ENCODE data around the gene DAPL1.
"Not testable (repeated sequence)": the region's sequence is repeated elsewhere in the genome, so short reads cannot be mapped to it uniquely, and the experiment has no call there.

Gene DAPL1

GRCh38 chr2:158835431-158835830 lies 40.3 kb downstream of the DAPL1 start:
- DNase-seq (ENCODE audit: extremely low spot score), result no peak
- ChIA-PET CTCF (no interaction called here), POLR2A (no interaction called here)
- no peak for TF ChIP-seq CTCF (IDR thresholded peaks at IDR 0.05; ENCODE audit: control extremely low read depth, extremely low read depth, low read depth, missing control alignments)

GRCh38 chr2:158837645-158838044 lies 42.5 kb downstream of the DAPL1 start:
- CTCF ChIA-PET, result no interaction called here
- no peak for TF ChIP-seq CTCF (IDR thresholded peaks at IDR 0.05; ENCODE audit: control extremely low read depth, extremely low read depth, low read depth, missing control alignments)
- no peak for DNase-seq (ENCODE audit: extremely low spot score)
- POLR2A ChIA-PET, result no interaction called here

- ChIA-PET POLR2A (interaction anchor here (0.5 kb wide), 1 partner anchor 215 kb away, joined by 3 read pairs; no protein-coding TSS in a partner anchor), CTCF (no interaction called here)
- DNase-seq (ENCODE audit: extremely low spot score), result no peak
- TF ChIP-seq CTCF (IDR thresholded peaks at IDR 0.05; ENCODE audit: control extremely low read depth, extremely low read depth, low read depth, missing control alignments), result no peak
Measured at GRCh38 chr2:158841850-158842249, 46.7 kb downstream of the DAPL1 start.

- no peak for TF ChIP-seq CTCF (IDR thresholded peaks at IDR 0.05; ENCODE audit: control extremely low read depth, extremely low read depth, low read depth, missing control alignments)
- POLR2A ChIA-PET, result no interaction called here
- CTCF ChIA-PET, result no interaction called here
- DNase-seq (ENCODE audit: extremely low spot score), result no peak
Measured at GRCh38 chr2:158845444-158845843, 50.3 kb downstream of the DAPL1 start.

GRCh38 chr2:158845859-158846258 lies 50.7 kb downstream of the DAPL1 start:
- POLR2A ChIA-PET, result no interaction called here
- no peak for TF ChIP-seq CTCF (IDR thresholded peaks at IDR 0.05; ENCODE audit: control extremely low read depth, extremely low read depth, low read depth, missing control alignments)
- DNase-seq (ENCODE audit: extremely low spot score), result no peak
- CTCF ChIA-PET, result interaction anchor here (1.1 kb wide), 1 partner anchor 40 kb away, joined by 3 read pairs; no protein-coding TSS in a partner anchor

GRCh38 chr2:158847526-158847925 lies 52.4 kb downstream of the DAPL1 start:
- POLR2A ChIA-PET; DNase-seq (ENCODE audit: extremely low spot score); CTCF ChIA-PET: not testable (repeated sequence)

GRCh38 chr2:158848031-158848970 lies 53.2 kb downstream of the DAPL1 start:
- POLR2A ChIA-PET; CTCF ChIA-PET; DNase-seq (ENCODE audit: extremely low spot score): not testable (repeated sequence)

- POLR2A ChIA-PET; DNase-seq (ENCODE audit: extremely low spot score); CTCF ChIA-PET: not testable (repeated sequence)
Measured at GRCh38 chr2:158860179-158860578, 65.1 kb downstream of the DAPL1 start.

GRCh38 chr2:158861626-158862025 lies 66.5 kb downstream of the DAPL1 start:
- DNase-seq (ENCODE audit: extremely low spot score); CTCF ChIA-PET; POLR2A ChIA-PET: not testable (repeated sequence)

GRCh38 chr2:158865469-158865868 lies 70.4 kb downstream of the DAPL1 start:
- DNase-seq (ENCODE audit: extremely low spot score); POLR2A ChIA-PET; CTCF ChIA-PET: not testable (repeated sequence)
